ENCODE measurements around the gene TBC1D8. TPM values are rescaled to one million over a fixed set of nuclear protein-coding genes. Genes with fewer than 3 reads are reported as not detected.

The TBC1D8 gene
- total and polyA plus RNA-seq, 9 of the 15 experiments (the other 6 are each of a cell fraction or from before 2014, with no cell fraction given): 0.36 to 1.3 (median 0.82) TPM

DNA sequence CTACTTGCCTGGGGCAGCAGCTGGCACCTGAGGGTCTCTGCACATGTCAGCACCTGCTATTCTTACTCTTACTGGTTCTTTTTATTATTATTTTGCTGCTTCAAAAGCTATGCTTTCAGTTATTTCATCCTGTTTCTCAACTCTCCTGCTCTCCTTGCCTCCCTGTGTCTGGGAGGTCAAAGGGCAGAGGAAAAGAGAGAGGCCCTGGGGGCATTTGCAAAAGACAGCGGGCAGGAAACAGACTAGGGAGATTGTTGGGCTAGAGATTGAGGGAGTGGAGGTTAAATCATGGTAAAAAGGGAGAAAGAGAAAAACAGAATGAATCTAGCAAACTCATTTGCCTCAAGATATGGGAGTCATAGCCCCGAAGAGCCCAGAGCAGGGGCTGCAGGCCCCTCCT is 170.2 kb downstream of the TBC1D8 start (continued):
- TF ChIP-seq TAL1 (IDR thresholded peaks at IDR 0.05) (no peak), BACH1 (tag; IDR thresholded peaks at IDR 0.05) (no peak)
- TF ChIP-seq, protein P1, sequence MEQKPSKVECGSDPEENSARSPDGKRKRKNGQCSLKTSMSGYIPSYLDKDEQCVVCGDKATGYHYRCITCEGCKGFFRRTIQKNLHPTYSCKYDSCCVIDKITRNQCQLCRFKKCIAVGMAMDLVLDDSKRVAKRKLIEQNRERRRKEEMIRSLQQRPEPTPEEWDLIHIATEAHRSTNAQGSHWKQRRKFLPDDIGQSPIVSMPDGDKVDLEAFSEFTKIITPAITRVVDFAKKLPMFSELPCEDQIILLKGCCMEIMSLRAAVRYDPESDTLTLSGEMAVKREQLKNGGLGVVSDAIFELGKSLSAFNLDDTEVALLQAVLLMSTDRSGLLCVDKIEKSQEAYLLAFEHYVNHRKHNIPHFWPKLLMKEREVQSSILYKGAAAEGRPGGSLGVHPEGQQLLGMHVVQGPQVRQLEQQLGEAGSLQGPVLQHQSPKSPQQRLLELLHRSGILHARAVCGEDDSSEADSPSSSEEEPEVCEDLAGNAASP (IDR thresholded peaks at IDR 0.05): no peak

DNA sequence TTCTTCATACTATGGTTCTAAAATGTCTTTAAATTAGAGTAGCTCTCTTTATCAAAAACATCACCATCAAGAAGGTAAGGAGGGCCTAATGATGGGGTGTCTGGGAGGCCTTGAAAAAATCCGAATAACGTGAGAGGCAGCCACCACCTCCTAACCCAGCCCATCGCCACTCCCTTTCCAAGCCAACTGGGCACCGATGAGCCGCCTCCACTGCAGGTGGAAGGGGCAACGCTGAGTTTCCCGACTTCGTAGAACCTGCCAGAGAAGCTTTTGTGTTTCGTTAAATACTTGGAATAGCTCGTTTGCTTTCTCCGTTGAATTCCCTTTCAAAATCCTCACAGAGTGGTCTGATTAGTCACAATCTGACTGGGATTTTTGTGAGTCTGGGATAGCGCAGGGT is 171.1 kb downstream of the TBC1D8 start:
- no peak for FAIRE-seq
- no peak overlapping the region for H3K4me2 ChIP-seq (ENCODE audit: insufficient read depth, low read length)
- no peaks in the 10 kb centered on the region for H3K9me3 ChIP-seq (replicated peaks; ENCODE audit: control insufficient read depth, insufficient read depth, low read depth, low read length)
- ChIA-PET POLR2A (interaction anchor here (0.6 to 1.3 kb wide), 3 partner anchors 22 to 502 kb away, joined by 3 read pairs; no protein-coding TSS in a partner anchor), CTCF (ENCODE audit: low intra/inter-chr PET ratio) (interaction anchor here (0.6 kb wide), 1 partner anchor 10 kb away, joined by 3 read pairs; no protein-coding TSS in a partner anchor)
- no peak overlapping the region for H3K9ac ChIP-seq (ENCODE audit: insufficient read depth in 1 of 2, low read depth in 2 of 2, low read length in 2 of 2)
- TF ChIP-seq NONO (IDR thresholded peaks at IDR 0.05; ENCODE audit: low read depth in 2 of 2, low read length in 1 of 2) (no peak), NFXL1 (CRISPR knock-in tag; IDR thresholded peaks at IDR 0.05) (no peak)
- TF ChIP-seq, protein P2, sequence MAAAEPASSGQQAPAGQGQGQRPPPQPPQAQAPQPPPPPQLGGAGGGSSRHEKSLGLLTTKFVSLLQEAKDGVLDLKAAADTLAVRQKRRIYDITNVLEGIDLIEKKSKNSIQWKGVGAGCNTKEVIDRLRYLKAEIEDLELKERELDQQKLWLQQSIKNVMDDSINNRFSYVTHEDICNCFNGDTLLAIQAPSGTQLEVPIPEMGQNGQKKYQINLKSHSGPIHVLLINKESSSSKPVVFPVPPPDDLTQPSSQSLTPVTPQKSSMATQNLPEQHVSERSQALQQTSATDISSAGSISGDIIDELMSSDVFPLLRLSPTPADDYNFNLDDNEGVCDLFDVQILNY (CRISPR knock-in tag; IDR thresholded peaks at IDR 0.05): no peak
- no peaks in the 10 kb centered on the region for H3K9me1 ChIP-seq (ENCODE audit: control insufficient read depth, insufficient read depth, low read length)
- H4K20me1 ChIP-seq (replicated peaks; ENCODE audit: control insufficient read depth, insufficient read depth, low read length): peaks cover 5% of the 10 kb centered on the region; the same call in 1 of the 2 replicates
- H3K36me3 ChIP-seq (ENCODE audit: control insufficient read depth, insufficient read depth, low read length): no peaks in the 10 kb centered on the region
- 4% methylated on average over 12 of the region's 12 CpGs for WGBS (ENCODE audit: insufficient coverage, low coverage, missing lambda C conversion rate)
- ATAC-seq: no peak
- BruUV-seq (replicated peaks): no TSS peak
- peaks cover 40 to 79% of the 10 kb centered on the region in 2 experiments for H3K27me3 ChIP-seq (ENCODE audit: control insufficient read depth in 2 of 2, insufficient read depth in 2 of 2, low read length in 2 of 2)
- H3K4me3 ChIP-seq: no peak overlapping the region
- H2AFZ ChIP-seq (ENCODE audit: low read depth, low read length): no peak overlapping the region
- H3K79me2 ChIP-seq (ENCODE audit: control insufficient read depth, insufficient read depth, low read length): no peaks in the 10 kb centered on the region
- DNase-seq (ENCODE audit: extremely low read depth in 1 of 4, low spot score in 3 of 4): no peak
- 0 out of 5 replicates have a peak, but pooled peaks cover 0 to 4% of the 10 kb centered on the region in 2 experiments for H3K4me1 ChIP-seq (replicated peaks in 1 of 2; ENCODE audit: control insufficient read depth in 2 of 2, insufficient read depth in 2 of 2, low read length in 2 of 2)
- intact Hi-C loops (cut with micrococcal nuclease): loop anchor here (10.0 kb wide), 2 partner anchors 155 to 555 kb away; partner anchors contain the start of gene NPAS2
- no peak overlapping the region for H3K27ac ChIP-seq (ENCODE audit: extremely low read depth, low read depth, low read length)
- in situ Hi-C loops (cut with MboI): no loop called here

Data from K562 (cell line).